Upper lobe of right lung (tissue), 1 donor: ENCODE data around the gene PRDM5. TPM values are rescaled to one million over a fixed set of nuclear protein-coding genes. Genes with fewer than 3 reads are reported as not detected.

ENCODE experiments used
- ATAC-seq: fragments of 200-7000 bp; cut with Tn5 transposase; one replicate; pipeline ENCODE4 v1.9.1; 2020; ENCODE audit warnings: mild to moderate bottlenecking, moderate library complexity
- DNase-seq: peaks from one replicate; pipeline ENCODE4 v3.0.0-alpha.2; 2020
- H3K27ac ChIP-seq: fragments of 200-600 bp; one replicate; pipeline ENCODE4 v1.8.0; 2022
- H3K27me3 ChIP-seq: fragments of 200-600 bp; one replicate; pipeline ENCODE4 v1.8.0; 2022; ENCODE audit warnings: mild to moderate bottlenecking
- H3K36me3 ChIP-seq: fragments of 200-600 bp; one replicate; pipeline ENCODE4 v1.8.0; 2022
- H3K4me1 ChIP-seq: fragments of 200-600 bp; one replicate; pipeline ENCODE4 v1.8.0; 2022
- H3K4me3 ChIP-seq: fragments of 200-600 bp; one replicate; pipeline ENCODE4 v1.8.0; 2022; ENCODE audit warnings: mild to moderate bottlenecking
- H3K9me3 ChIP-seq: fragments of 200-600 bp; one replicate; pipeline ENCODE4 v1.8.0; 2022
- intact Hi-C: fragments of 100-400 bp; cut with DNase I; formaldehyde crosslinking; loops from one replicate; pipeline ENCODE4 v1.11.0; 2022
- total RNA-seq: library from RNA; stranded (reverse); fragmentation: NEBNext Ultra II Directional; extraction: Animal tissue kit (Norgen Biotek cat#: 25700); gene quantifications from one replicate; pipeline ENCODE4 v1.2.1, GENCODE V29; 2021
- TF ChIP-seq, protein P1 (sequence below): fragments of 200-600 bp; IDR thresholded peaks from one replicate; pipeline ENCODE4 v1.8.0; 2022; ENCODE audit warnings: antibody characterized with exemption
- donor health status: DM: no; HTN: yes; CAD: no; lungs with severe emphysema.

The PRDM5 gene
- total RNA-seq, 1 donor from 2014 or later: 17.0 TPM

DNA sequence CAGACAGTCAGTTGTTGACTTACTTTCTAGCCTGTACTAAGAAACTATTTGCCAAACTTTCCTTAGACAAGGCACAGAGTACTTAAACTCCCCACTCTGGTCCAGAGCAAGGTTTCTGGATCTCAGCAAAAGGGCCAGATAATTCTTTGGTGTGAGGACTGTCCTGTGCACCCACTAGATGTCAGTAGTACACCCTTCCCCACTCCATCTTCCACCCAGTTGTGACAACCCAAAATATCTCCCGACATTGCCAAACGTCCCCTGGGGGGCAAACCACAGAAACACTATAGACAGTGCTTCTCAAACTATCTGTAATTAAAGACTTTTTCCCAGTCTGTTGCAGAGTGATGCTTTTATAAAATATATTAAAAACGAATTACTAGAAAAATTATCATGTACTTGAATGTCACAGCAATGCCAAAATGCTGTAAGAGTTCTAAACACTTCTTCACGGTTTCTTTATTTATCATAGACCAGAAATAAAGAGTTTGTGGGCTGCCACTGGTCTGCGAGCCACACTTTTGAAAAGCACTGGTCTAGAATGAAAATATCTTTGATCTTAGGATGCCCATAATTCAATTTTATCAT, 203.5 kb downstream of the PRDM5 start:
- peak; percentile 85 for ATAC-seq
- Histone ChIP-seq H3K27ac (no peak overlapping the region), H3K36me3 (no peaks in the 10 kb centered on the region), H3K9me3 (no peaks in the 10 kb centered on the region), H3K4me1 (peaks cover 3% of the 10 kb centered on the region), H3K27me3 (no peaks in the 10 kb centered on the region), H3K4me3 (no peak overlapping the region)
- intact Hi-C loops: no loop called here
- TF ChIP-seq, protein P1, sequence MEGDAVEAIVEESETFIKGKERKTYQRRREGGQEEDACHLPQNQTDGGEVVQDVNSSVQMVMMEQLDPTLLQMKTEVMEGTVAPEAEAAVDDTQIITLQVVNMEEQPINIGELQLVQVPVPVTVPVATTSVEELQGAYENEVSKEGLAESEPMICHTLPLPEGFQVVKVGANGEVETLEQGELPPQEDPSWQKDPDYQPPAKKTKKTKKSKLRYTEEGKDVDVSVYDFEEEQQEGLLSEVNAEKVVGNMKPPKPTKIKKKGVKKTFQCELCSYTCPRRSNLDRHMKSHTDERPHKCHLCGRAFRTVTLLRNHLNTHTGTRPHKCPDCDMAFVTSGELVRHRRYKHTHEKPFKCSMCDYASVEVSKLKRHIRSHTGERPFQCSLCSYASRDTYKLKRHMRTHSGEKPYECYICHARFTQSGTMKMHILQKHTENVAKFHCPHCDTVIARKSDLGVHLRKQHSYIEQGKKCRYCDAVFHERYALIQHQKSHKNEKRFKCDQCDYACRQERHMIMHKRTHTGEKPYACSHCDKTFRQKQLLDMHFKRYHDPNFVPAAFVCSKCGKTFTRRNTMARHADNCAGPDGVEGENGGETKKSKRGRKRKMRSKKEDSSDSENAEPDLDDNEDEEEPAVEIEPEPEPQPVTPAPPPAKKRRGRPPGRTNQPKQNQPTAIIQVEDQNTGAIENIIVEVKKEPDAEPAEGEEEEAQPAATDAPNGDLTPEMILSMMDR: peak; percentile 64
- DNase-seq: no peak

DNA sequence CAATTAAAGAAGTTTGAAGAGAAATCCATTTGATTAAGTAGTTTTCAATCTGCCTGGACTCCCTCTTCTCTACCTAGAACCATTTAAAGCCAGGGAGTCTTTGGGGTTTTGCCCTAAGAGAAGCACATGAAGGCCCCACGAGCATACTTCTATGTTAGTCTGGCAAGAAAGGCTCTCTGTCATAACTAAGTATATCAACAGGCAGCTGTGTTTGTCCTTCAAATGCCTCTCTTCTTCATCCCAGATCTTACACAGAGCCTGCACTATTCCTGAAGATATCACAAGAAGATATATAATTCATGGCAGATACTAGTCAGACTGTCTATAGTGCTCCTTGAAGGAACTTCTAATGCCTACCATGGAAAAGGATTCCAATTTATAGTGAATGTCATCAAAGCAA, 206.2 kb downstream of the PRDM5 start:
- Histone ChIP-seq H3K4me1 (peaks cover 3% of the 10 kb centered on the region), H3K36me3 (no peaks in the 10 kb centered on the region), H3K4me3 (no peak overlapping the region), H3K27me3 (no peaks in the 10 kb centered on the region), H3K9me3 (no peaks in the 10 kb centered on the region), H3K27ac (no peak overlapping the region)
- intact Hi-C loops: no loop called here
- ATAC-seq (no peak), DNase-seq (no peak)
- TF ChIP-seq, protein P1: no peak

DNA sequence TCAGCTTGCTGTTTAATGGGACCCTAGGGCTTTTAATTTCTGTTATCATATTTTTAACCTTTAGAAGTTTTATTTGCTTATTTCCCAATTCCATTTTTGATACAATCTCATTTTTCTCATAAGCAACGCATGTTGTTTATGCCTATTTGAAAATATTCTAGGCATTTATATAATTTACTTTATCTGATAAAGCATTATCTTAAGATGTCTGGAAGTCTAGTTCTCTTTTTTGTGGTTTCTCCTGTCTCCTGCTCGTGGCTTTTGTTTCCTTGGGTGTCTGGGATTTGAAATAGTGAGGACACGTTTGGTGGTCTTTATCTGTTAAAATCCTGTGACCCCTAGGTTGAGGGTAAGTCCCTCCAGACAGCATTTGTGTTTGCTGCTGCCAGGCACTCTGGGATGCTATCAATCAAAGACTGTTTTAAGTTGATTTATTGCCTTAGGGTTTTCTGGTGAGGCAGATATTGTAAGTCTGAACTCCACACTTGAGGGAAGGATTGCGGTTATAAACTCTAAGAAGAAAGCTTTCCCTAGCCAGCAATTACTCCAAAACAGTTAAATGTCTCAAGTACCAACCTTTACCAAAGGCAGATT, 208.0 kb downstream of the PRDM5 start:
- ATAC-seq (no peak), DNase-seq (no peak)
- no peaks in the 10 kb centered on the region for H3K9me3 ChIP-seq
- no peak overlapping the region for H3K27ac ChIP-seq
- H3K27me3 ChIP-seq: no peaks in the 10 kb centered on the region
- no peak overlapping the region for H3K4me3 ChIP-seq
- TF ChIP-seq, protein P1: no peak
- no peaks in the 10 kb centered on the region for H3K36me3 ChIP-seq
- intact Hi-C loops: no loop called here
- H3K4me1 ChIP-seq: peaks cover 3% of the 10 kb centered on the region

DNA sequence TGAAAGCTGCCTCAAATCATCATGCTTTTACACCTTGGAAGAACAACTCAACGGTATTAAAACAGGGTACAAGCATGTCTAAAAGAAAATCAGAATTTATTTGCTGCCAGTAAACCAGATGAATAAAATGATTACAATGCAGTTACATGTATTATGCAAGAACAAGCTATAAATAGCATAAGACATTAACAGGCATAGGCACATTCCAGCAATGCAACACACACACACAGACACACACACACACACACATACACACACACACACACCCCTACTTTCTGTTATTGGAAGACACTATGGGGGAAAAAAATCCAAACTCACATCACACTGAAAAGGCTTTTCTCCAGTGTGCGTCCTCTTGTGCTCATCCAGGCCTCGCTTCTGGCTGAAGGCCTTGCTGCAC, 212.5 kb downstream of the PRDM5 start:
- Histone ChIP-seq H3K4me1 (no peaks in the 10 kb centered on the region), H3K4me3 (no peak overlapping the region), H3K27me3 (no peaks in the 10 kb centered on the region), H3K9me3 (no peaks in the 10 kb centered on the region), H3K27ac (no peak overlapping the region), H3K36me3 (no peaks in the 10 kb centered on the region)
- DNase-seq (no peak), ATAC-seq (no peak)
- TF ChIP-seq, protein P1: no peak
- intact Hi-C loops: no loop called here

DNA sequence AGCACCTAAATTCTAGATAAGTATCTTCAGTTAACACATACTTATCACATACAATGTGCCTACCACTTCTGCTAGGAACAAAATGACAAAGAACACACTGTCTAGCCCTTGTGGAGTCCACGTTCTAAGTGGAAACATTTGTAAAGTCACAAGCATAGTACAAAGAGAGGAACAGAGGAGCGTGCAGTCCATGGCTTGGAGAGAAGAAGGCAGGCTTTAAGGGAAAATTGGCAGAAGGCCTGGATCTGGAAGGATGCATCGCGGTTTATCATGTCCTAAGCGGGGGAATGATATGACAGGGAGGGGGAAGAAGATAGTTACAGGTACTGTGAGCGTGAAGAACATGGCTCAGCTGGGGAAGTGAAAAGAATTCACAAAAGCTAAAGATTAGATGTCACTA, 218.0 kb downstream of the PRDM5 start:
- Histone ChIP-seq H3K36me3 (no peaks in the 10 kb centered on the region), H3K27me3 (no peaks in the 10 kb centered on the region), H3K27ac (no peak overlapping the region), H3K4me1 (no peaks in the 10 kb centered on the region), H3K9me3 (no peaks in the 10 kb centered on the region), H3K4me3 (no peak overlapping the region)
- DNase-seq (no peak), ATAC-seq (no peak)
- intact Hi-C loops: no loop called here
- TF ChIP-seq, protein P1: no peak
